ENCODE data around the gene GBX2. TPM values are rescaled to one million over a fixed set of nuclear protein-coding genes. Genes with fewer than 3 reads are reported as not detected.

Gene GBX2
- polyA plus RNA-seq, 1 experiment, result 0.11 TPM

- POLR2A ChIA-PET, result interaction anchor here (0.5 kb wide), 1 partner anchor 27 kb away, joined by 3 read pairs; no protein-coding TSS in a partner anchor
- peaks cover 42% of the 10 kb centered on the region for H3K27me3 ChIP-seq (ENCODE audit: control insufficient read depth, insufficient read depth, low read length)
- DNase-seq (ENCODE audit: low read depth), result no peak
- no peak overlapping the region for H3K4me3 ChIP-seq (ENCODE audit: low read depth, low read length)
- CTCF ChIA-PET, result interaction anchor here (1.5 to 1.6 kb wide), 2 partner anchors 15 to 19 kb away, joined by 3 to 8 read pairs; no protein-coding TSS in a partner anchor
- H3K36me3 ChIP-seq (ENCODE audit: control insufficient read depth, insufficient read depth, low read length), result no peaks in the 10 kb centered on the region
- no peak for TF ChIP-seq CTCF (IDR thresholded peaks at IDR 0.05; ENCODE audit: insufficient read depth, low read depth, low read length)
These were observed 5.9 kb downstream of the GBX2 start for GRCh38 chr2:236162031-236162845.

- ChIA-PET CTCF (interaction anchor here (1.4 to 1.5 kb wide), 2 partner anchors 20 to 396 kb away, joined by 3 to 4 read pairs; no protein-coding TSS in a partner anchor), POLR2A (no interaction called here)
- H3K4me3 ChIP-seq (ENCODE audit: low read depth, low read length), result no peak overlapping the region
- DNase-seq (ENCODE audit: low read depth), result no peak
- no peak for TF ChIP-seq CTCF (IDR thresholded peaks at IDR 0.05; ENCODE audit: insufficient read depth, low read depth, low read length)
- no peaks in the 10 kb centered on the region for H3K36me3 ChIP-seq (ENCODE audit: control insufficient read depth, insufficient read depth, low read length)
- H3K27me3 ChIP-seq (ENCODE audit: control insufficient read depth, insufficient read depth, low read length), result peaks cover 38% of the 10 kb centered on the region
These were observed 6.7 kb downstream of the GBX2 start for GRCh38 chr2:236161531-236161930.

DNA sequence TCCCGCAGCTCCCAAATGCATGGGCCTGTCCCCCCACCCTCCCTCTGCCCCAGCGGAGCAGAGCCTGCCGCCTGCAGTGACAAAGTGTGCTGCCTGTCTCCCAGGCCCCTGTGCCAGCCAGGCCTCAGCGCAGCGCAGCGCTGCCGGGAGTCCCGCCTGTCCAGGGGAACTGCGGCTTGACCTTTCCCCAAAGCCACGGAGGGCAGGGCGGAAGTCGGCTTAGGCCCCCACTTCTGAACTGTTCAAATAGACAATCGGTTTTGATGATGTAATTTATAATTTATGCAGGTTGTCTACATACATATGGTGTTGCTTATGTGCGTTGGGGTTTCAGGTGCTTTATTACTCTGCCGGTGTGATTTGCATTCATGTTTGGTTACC is 7.1 kb downstream of the GBX2 start:
- no peaks in the 10 kb centered on the region for H3K36me3 ChIP-seq (ENCODE audit: control insufficient read depth, insufficient read depth, low read length)
- ChIA-PET CTCF (interaction anchor here (1.4 to 1.5 kb wide), 2 partner anchors 20 to 395 kb away, joined by 3 to 4 read pairs; no protein-coding TSS in a partner anchor), POLR2A (no interaction called here)
- DNase-seq (ENCODE audit: low read depth), result no peak
- TF ChIP-seq CTCF (IDR thresholded peaks at IDR 0.05; ENCODE audit: insufficient read depth, low read depth, low read length), result no peak
- H3K27me3 ChIP-seq (ENCODE audit: control insufficient read depth, insufficient read depth, low read length), result peaks cover 37% of the 10 kb centered on the region
- H3K4me3 ChIP-seq (ENCODE audit: low read depth, low read length), result no peak overlapping the region

- Histone ChIP-seq H3K27me3 (ENCODE audit: control insufficient read depth, insufficient read depth, low read length) (peaks cover 32% of the 10 kb centered on the region), H3K36me3 (ENCODE audit: control insufficient read depth, insufficient read depth, low read length) (no peaks in the 10 kb centered on the region), H3K4me3 (ENCODE audit: low read depth, low read length) (no peak overlapping the region)
- ChIA-PET POLR2A (no interaction called here), CTCF (interaction anchor here (0.6 to 1.5 kb wide), 3 partner anchors 10 to 394 kb away, joined by 3 to 4 read pairs (median 3); no protein-coding TSS in a partner anchor)
- no peak for TF ChIP-seq CTCF (IDR thresholded peaks at IDR 0.05; ENCODE audit: insufficient read depth, low read depth, low read length)
- no peak for DNase-seq (ENCODE audit: low read depth)
These were observed 7.7 kb downstream of the GBX2 start for GRCh38 chr2:236160366-236161081.

- no peak overlapping the region for H3K4me3 ChIP-seq (ENCODE audit: low read depth, low read length)
- no peaks in the 10 kb centered on the region for H3K36me3 ChIP-seq (ENCODE audit: control insufficient read depth, insufficient read depth, low read length)
- no peak for DNase-seq (ENCODE audit: low read depth)
- peaks cover 27% of the 10 kb centered on the region for H3K27me3 ChIP-seq (ENCODE audit: control insufficient read depth, insufficient read depth, low read length)
- CTCF ChIA-PET, result interaction anchor here (0.6 kb wide), 1 partner anchor 11 kb away, joined by 3 read pairs; no protein-coding TSS in a partner anchor
- TF ChIP-seq CTCF (IDR thresholded peaks at IDR 0.05; ENCODE audit: insufficient read depth, low read depth, low read length), result no peak
- POLR2A ChIA-PET, result no interaction called here
These were observed 8.4 kb downstream of the GBX2 start for GRCh38 chr2:236159778-236160170.

All from BJ (cell line).